Measurements from ENCODE around the gene ITGB8. TPM values are rescaled to one million over a fixed set of nuclear protein-coding genes. Genes with fewer than 3 reads are reported as not detected.

ITGB8 gene
- total RNA-seq, 4 donors from 2014 or later, result 199 to 606 (median 388) TPM

- H3K4me1 ChIP-seq, result no peaks in the 10 kb centered on the region
- H3K9me3 ChIP-seq, result no peaks in the 10 kb centered on the region
- DNase-seq (ENCODE audit: low spot score in 2 of 2), result no peak
- no peaks in the 10 kb centered on the region for H3K36me3 ChIP-seq
- no peaks in the 10 kb centered on the region for H3K27me3 ChIP-seq
- peak overlapping the region in 1 of 4 donors; percentile 45 for H3K27ac ChIP-seq
- no peak overlapping the region for H3K4me3 ChIP-seq
- WGBS, 2 donors, result 65 to 74% methylated on average over 1 of the region's 1 CpG
- no peak for TF ChIP-seq EP300 (IDR thresholded peaks at IDR 0.05)
- no peak for TF ChIP-seq POLR2A (IDR thresholded peaks at IDR 0.05)
- no peak for TF ChIP-seq CTCF (IDR thresholded peaks at IDR 0.05)
Measured at GRCh38 chr7:20417260-20417659, 86.6 kb downstream of the ITGB8 start.

GRCh38 chr7:20417675-20418382, 87.1 kb downstream of the ITGB8 start:
- 71 to 79% methylated on average over 3 of the region's 3 CpGs for WGBS, 2 donors
- no peaks in the 10 kb centered on the region for H3K36me3 ChIP-seq

GRCh38 chr7:20424500-20424899, 93.8 kb downstream of the ITGB8 start:
- Histone ChIP-seq H3K27ac (no peak overlapping the region), H3K36me3 (no peaks in the 10 kb centered on the region), H3K9me3 (no peaks in the 10 kb centered on the region), H3K27me3 (no peaks in the 10 kb centered on the region), H3K4me1 (no peaks in the 10 kb centered on the region), H3K4me3 (no peak overlapping the region)
- no peak for DNase-seq (ENCODE audit: low spot score in 2 of 2)
- TF ChIP-seq EP300 (IDR thresholded peaks at IDR 0.05), result no peak
- TF ChIP-seq CTCF (IDR thresholded peaks at IDR 0.05), result no peak
- no peak for TF ChIP-seq POLR2A (IDR thresholded peaks at IDR 0.05)
- 70 to 80% methylated on average over 6 of the region's 6 CpGs for WGBS, 2 donors

More at GRCh38 chr7:20417675-20418382, 87.1 kb downstream of the ITGB8 start:
- no peaks in the 10 kb centered on the region for H3K9me3 ChIP-seq
- H3K4me1 ChIP-seq, result no peaks in the 10 kb centered on the region
- H3K4me3 ChIP-seq, result no peak overlapping the region
- H3K27ac ChIP-seq, result peak overlapping the region in 1 of 4 donors; percentile 45
- no peak for TF ChIP-seq CTCF (IDR thresholded peaks at IDR 0.05)
- TF ChIP-seq EP300 (IDR thresholded peaks at IDR 0.05), result no peak
- TF ChIP-seq POLR2A (IDR thresholded peaks at IDR 0.05), result no peak
- H3K27me3 ChIP-seq, result no peaks in the 10 kb centered on the region
- no peak for DNase-seq (ENCODE audit: low spot score in 2 of 2)

- Histone ChIP-seq H3K4me3 (no peak overlapping the region), H3K4me1 (peaks cover 0 to 9% (median 0%) of the 10 kb centered on the region in 4 donors), H3K27me3 (no peaks in the 10 kb centered on the region), H3K27ac (peak overlapping the region in 2 of 4 donors; percentile 32 to 61), H3K36me3 (no peaks in the 10 kb centered on the region), H3K9me3 (no peaks in the 10 kb centered on the region)
- DNase-seq (ENCODE audit: low spot score in 2 of 2), result no peak
- WGBS, 2 donors, result 71 to 74% methylated on average over 3 of the region's 3 CpGs
- no peak for TF ChIP-seq POLR2A (IDR thresholded peaks at IDR 0.05)
- TF ChIP-seq EP300 (IDR thresholded peaks at IDR 0.05), result no peak
- no peak for TF ChIP-seq CTCF (IDR thresholded peaks at IDR 0.05)
Measured at GRCh38 chr7:20430664-20431063, 100.0 kb downstream of the ITGB8 start.

GRCh38 chr7:20431146-20431545, 100.4 kb downstream of the ITGB8 start:
- TF ChIP-seq EP300 (IDR thresholded peaks at IDR 0.05) (no peak), POLR2A (IDR thresholded peaks at IDR 0.05) (no peak), CTCF (IDR thresholded peaks at IDR 0.05) (no peak)

More at GRCh38 chr7:20431146-20431545, 100.4 kb downstream of the ITGB8 start:
- H3K27ac ChIP-seq, result peak overlapping the region in 2 of 4 donors; percentile 32 to 61
- WGBS, 2 donors, result 47 to 49% methylated on average over 2 of the region's 2 CpGs
- H3K27me3 ChIP-seq, result no peaks in the 10 kb centered on the region
- H3K36me3 ChIP-seq, result no peaks in the 10 kb centered on the region
- no peak for DNase-seq (ENCODE audit: low spot score in 2 of 2)
- H3K4me3 ChIP-seq, result no peak overlapping the region
- H3K9me3 ChIP-seq, result no peaks in the 10 kb centered on the region
- peaks cover 0 to 13% (median 0%) of the 10 kb centered on the region in 4 donors for H3K4me1 ChIP-seq

Data from tibial nerve (tissue), 4 donors.